NCI-H524 treated with DMSO at 0.1 percent for 48 hours (cell line): ENCODE measurements around the gene GPR137C.

Experiments used
- DNase-seq: peaks from one replicate; lab custom pipeline; 2025; lab: John Stamatoyannopoulos, UW

Gene GPR137C, protein sequence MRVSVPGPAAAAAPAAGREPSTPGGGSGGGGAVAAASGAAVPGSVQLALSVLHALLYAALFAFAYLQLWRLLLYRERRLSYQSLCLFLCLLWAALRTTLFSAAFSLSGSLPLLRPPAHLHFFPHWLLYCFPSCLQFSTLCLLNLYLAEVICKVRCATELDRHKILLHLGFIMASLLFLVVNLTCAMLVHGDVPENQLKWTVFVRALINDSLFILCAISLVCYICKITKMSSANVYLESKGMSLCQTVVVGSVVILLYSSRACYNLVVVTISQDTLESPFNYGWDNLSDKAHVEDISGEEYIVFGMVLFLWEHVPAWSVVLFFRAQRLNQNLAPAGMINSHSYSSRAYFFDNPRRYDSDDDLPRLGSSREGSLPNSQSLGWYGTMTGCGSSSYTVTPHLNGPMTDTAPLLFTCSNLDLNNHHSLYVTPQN

GRCh38 chr14:52552063-52552988 lies at the start of gene GPR137C, which contains the start of gene TXNDC16:
Gene GPR137C (plus strand): TSS chr14:52552836. CDS start chr14:52553148, 312 bp downstream.
Gene TXNDC16 (minus strand): TSS chr14:52552505. CDS start chr14:52543557, 8,948 bp downstream.
- peak; percentile 99 for DNase-seq

GRCh38 chr14:52513249-52513648 lies 39.4 kb upstream of the GPR137C start:
- DNase-seq, result no peak

- no peak for DNase-seq
Measured at GRCh38 chr14:52514046-52514811, 38.4 kb upstream of the GPR137C start.

GRCh38 chr14:52522033-52522432 lies 30.6 kb upstream of the GPR137C start:
- no peak for DNase-seq

DNA sequence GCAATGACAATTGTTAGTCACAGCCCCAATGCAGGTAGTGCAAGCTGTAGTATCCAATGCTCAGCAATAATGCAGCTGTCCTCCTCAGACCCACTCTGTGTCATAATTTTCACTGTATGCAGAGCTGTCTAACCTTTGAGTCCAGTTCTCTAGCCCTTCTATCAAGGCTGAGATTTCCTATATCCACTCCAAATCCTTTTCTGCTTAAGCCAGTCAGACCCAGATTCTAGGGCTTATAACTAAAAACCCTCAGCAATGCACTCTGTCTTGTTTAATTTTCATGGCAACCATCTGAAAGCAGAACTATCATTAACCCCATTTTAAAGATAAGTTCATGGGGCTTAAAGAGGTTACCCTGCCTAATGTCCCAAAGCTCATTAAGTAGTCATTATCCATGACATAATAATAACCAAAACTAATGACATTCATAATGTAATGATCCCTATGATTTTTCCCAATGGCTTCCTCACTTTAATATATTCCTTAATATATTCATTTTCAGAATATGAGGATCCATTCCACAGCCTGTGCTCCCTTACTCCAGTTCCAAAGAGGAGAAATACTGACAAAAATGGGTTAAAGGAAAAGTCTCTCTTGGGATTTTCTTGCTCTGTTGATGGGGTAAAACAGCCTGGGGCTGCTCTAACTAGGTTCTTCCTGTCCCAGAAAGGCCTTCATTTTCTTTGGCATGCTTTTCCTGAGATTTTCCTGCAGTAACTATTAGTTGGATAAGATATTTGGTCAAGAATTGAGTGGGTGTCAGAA lies 29.9 kb upstream of the GPR137C start:
- DNase-seq, result no peak

DNA sequence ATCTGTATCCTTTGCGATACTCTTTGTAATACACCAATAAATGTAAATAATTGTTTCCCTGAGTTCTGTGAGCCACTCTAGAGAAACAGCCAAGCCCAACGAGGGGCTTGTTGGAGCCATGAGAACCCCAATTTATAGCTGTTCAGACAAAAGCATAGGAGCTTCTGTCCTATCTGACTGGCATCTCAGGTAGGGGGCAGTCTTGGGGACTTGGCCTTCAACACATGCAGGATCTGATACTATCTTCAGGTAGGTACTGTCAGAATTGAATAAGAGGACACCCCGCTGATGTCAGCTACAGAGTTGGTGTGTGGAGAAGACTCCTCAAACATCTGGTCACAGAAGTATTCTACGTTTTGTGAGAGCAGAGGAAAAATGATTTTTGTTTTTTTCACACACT lies 25.6 kb upstream of the GPR137C start:
- DNase-seq, result no peak

- DNase-seq, result no peak
Measured at GRCh38 chr14:52531481-52531880, 21.2 kb upstream of the GPR137C start.

DNA sequence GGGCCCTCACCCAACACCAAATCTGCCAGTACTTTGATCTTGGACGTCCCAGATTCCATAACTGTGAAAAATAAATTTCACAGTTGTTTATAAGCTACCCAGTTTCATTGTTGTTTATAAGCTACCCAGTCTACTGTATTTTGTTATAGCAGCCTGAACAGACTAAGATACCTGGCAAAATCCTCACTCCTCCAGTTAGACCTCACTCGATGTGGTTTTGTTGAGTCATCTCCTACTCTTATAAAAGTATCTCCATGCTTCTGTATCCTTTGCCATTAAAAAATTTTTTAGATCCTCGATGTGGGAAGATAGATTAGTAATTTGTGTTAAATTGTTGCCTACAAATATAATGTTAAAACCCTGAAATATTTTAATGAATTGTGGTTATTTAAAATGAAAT lies 16.4 kb upstream of the GPR137C start:
- DNase-seq, result no peak

DNA sequence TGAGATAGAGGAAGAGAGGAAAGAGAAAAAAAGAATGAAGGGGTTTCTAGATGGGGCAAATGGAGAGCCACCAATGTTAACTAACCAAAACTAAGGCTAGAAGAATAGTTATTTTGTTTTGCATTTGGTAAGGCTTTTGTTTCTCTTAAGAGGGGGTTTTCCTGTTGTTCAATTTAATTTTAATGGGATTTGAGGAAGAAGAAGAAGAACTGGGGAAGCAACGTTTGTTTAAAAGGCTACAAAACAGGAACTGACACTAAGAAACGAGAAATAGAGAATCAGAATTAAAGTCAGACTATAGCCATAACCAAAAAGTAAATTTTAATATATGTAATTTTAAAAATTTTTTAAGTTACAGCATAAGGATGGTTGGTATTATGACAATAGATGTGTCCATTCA lies 14.0 kb upstream of the GPR137C start:
- no peak for DNase-seq

DNA sequence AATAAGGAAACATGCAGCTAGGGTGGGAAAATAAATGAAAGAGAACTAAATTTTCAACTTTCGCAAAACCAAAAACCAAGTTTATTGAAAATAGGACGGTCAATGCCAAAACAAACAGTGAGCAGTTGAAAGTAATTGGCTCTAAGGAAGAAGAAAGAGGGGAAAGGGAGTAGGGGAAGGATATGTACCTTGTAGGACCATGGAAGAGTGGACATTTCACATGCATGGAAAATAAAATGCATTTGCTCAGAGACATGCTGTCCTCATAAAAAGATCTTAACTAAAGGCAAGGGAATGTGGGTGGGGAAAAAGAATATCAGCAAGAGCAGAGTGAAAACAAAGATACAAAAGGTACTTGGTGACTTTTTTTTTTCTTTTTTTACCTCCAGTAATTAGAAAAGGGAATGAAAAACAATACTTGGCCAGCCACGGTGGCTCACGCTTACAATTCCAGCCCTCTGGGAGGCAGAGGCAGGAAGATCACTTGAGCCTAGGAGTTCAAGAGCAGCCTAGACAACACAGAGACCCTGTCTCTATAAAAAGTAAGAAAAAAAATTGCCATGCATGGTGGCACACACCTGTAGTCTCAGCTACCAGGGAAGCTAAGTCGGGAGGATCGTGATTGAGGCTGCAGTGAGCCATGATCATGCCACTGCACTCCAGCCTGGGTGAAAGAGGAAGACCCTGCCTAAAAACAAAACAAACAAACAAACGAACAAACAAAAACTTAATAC lies 6.9 kb upstream of the GPR137C start:
- DNase-seq, result no peak

DNA sequence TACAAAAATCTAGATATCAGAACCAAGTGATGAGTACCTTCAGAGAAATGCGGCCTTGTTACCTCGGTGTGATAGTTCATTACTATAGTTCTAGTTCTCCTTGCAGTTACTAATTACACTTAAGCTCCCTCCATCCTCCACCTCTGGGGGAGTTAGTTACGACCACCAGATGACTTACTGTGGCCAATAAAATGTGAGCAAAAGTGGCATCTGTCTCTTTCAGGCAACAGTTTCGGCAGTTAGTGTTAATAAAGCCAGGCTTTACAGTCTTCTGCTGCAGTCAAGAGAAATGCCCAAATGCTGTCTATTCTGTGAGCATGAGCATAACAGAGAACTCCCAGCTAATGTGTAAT lies 6.3 kb upstream of the GPR137C start:
- no peak for DNase-seq

DNA sequence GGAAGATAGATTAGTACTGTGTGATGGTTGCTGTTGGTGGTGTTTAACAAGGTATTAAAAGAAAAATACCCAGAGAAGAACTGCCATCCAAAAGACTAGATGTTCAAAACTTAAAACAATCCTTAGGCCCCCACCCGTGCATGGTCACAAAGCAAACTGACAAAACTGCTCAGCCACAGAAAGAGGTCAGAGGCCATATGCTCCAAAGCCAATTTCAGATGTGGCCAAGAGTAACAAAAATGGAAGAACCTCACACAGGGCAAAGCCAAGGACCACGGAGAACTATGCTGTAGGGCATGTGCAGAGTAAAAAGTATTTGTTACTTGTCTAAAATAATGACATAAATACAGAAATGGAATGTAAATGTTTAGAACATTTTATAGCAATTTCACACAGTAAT lies 5.6 kb upstream of the GPR137C start:
- DNase-seq, result no peak

DNA sequence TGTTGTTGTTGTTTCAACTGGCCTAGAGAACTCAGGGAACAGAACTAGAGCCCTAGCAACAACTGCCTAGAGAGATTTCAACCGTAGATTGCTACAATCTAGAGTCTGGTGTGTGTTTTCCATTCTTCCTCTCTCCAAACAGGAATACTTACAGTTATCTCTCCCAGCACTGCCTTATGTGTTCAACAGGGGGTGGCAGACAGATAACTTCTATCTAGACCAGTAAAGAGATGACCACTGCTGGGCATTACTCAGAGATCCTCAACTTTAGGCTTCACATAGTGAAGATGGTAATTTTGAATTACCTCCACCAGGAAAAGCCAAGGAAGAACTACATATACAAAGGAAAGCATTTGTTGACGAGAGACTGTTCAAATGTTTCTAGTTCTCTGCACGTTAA lies 5.1 kb upstream of the GPR137C start:
- DNase-seq, result no peak

GRCh38 chr14:52550661-52551060 lies 2.0 kb upstream of the GPR137C start:
- DNase-seq, result no peak

DNA sequence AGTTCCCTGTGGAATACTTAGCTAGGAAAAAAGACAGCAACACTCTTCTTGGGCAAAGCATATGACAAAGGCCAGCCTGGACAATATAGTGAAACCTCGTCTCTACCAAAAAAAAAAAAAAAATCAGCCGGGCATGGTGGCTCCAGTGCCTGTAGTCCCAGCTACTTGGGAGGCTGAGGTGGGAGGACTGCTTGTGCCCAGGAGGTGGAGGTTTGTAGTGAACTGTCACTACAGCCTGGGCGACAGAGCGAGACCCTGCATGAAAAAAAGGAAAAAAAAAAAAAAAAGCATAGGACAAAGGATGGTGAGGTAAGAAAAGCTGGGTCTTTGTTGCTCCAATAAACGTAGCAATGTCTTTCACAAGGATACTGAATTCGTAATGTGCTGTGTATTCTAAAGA lies 1.4 kb upstream of the GPR137C start:
- DNase-seq, result no peak

- DNase-seq, result peak; percentile 55
Measured at GRCh38 chr14:52551696-52552062, 957 bp upstream of the GPR137C start.

- no peak for DNase-seq
Measured at GRCh38 chr14:52553002-52553670, 500 bp downstream of the GPR137C start.

GRCh38 chr14:52553671-52554575 lies 1.3 kb downstream of the GPR137C start:
- peak; percentile 67 for DNase-seq

DNA sequence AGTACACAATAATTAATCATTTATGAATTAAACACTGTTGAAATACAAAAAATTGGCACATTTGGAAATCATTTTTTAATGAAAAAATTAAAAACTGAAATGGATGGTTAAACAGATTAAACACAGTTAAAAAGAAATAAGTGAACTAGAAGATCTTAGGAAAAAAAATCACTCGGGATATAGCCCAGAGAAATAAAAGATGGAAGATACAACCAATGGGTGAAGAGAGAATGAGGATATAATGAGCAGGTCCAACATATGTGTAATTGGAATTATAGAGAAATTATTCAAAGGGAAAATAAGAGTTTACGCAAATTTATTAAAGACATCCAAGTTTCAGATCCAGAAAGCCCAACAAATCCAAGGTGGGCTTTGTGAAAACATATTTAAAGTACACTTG lies 6.1 kb downstream of the GPR137C start:
- DNase-seq, result no peak
